ENCODE data around the gene LSMEM2.
A peak's percentile ranks its signal among the peaks of the same experiment; 100 is the strongest.
"Not testable (repeated sequence)": the region's sequence is repeated elsewhere in the genome, so short reads cannot be mapped to it uniquely, and the experiment has no call there.

LSMEM2 gene

DNA sequence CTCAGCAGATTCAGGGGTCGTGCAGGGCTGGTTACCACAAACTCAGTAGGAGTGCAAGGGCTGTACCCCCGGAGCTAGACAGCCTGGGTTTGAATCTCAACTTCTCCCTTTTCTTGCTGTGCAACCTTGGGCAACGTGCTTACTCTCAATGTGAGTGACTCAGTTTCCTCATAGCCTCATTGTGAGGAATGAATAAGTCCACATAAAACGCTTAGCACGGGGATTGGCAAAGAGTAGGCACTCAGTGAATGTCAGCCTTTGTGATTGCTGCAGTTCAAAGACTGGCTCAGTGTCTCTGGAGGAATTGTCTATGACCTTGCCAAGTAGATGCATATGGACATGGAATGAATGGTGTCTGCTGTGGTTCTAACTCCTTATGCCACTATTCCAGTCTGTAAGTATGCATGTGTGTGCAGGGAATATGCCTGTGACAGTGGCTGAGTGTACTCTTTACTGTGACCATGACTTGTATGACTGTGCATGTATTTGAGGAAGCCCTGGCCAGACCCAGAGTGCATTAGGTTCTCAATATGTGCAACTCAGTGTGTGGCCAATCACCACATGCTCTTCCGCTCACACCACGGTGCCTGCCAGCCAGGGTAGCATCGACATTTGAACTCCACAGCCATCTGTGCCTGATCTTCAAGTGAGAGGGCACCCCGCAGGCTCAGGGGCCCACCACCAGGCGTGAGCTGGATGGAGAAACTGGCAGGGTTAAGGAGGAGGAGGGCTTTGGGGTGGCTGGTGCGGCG is 21.2 kb downstream of the LSMEM2 start:
- peak in 1 of 5 experiments; percentile 57 for DNase-seq

GRCh38 chr3:50300681-50301254 is 21.9 kb downstream of the LSMEM2 start:
- no peak for DNase-seq

DNA sequence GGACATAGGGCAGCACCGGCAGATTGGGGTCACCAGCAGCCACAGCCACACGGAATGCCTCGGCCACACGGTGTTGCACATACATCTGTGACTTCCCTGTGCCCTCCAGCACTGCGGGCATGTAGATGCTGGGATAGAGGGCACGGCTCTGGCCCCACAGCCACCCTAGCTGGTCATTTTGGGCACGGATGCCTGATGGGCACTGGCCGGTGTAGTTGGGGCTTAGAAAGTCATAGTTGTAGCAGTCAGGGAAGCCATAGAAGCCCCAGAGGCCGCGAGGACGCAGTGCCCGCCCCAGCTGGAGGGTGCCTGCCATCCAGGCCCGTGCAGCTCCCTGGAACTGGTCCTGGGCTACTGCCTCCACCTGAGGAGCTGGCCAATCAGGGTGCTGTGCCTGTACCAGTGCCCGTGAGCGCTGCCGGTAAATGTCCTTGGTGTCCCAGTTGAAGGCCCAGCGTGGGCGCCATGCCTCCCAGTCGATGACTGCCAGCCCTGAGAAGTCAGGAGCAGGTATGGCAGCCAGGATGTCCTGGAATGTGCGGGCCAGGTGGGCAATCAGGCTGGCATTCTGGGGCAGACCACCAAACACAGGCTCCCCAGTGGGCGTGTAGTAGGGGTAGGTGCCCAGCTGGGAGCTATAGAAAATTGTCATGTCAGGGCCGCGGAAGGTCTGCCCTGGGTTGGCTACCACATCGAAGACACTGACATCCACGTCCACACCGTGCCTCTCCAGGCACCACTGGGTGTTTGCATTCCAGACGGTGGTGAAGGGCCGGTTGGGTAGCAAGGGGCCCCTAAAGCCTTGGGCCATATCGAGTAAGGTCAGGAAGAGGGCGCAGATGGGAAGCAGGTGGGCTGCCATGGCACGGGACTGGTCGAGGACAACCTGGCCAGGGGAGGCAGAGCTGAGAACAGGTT is 23.5 kb downstream of the LSMEM2 start:
- DNase-seq = no peak

- no peak for DNase-seq
Measured at GRCh38 chr3:50303013-50303815, 24.3 kb downstream of the LSMEM2 start, which contains the start of gene HYAL1. Gene HYAL1, minus strand, starts transcription at chr3:50303574. Its CDS starts 618 bp downstream, at chr3:50302956.

GRCh38 chr3:50304601-50305000 is 25.7 kb downstream of the LSMEM2 start:
- DNase-seq = no peak

DNA sequence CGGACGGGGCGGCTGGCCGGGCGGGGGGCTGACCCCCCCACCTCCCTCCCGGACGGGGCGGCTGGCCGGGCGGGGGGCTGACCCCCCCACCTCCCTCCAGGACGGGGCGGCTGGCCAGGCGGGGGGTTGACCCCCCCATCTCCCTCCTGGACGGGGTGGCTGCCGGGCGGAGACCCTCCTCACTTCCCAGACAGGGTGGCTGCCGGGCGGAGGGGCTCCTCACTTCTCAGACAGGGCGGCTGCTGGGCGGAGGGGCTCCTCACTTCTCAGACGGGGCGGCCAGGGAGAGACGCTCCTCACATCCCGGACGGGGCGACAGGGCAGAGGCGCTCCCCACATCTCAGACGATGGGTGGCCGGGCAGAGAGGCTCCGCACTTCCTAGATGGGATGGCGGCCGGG is 33.2 kb downstream of the LSMEM2 start:
- DNase-seq = not testable (repeated sequence)

DNA sequence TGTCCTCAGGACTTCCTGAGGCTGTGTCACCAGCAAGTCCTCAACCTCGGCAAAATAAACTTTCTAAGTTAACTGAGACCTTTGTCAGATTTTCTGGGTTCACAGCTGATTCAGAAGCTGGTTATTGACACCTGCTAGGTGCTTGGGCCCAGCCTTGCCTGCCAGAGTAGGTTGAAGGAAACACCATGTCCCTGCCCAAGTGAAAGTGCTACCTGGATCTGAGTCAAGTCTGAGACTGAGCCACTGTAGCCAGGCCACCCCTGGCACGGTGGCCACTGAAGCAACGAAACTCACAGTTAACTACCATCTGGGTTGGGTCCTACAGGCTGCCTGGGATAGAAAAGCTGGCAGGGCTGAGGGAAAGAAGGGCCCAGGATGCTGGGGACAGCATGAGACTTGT is 35.5 kb downstream of the LSMEM2 start:
- no peak for DNase-seq

DNA sequence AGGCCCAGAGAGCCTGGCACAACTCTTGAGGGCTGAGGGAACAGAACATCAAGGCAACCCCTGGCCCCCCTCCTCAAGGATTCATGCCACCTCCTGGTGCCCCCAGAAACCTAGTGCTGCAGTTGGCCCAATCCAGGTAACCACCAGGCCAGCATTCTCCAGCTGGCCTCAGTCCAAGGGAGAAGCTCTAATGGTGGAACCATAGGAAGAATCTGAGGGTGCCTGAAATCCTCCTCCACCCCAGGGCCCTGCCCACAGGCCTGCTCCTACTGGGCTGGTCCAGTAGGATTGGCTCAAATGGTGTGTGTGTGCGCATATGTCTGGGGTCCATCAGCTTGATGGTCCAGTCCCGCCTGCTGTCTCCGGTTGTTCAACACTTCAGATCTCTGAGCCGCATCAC is 35.9 kb downstream of the LSMEM2 start:
- no peak for DNase-seq

DNA sequence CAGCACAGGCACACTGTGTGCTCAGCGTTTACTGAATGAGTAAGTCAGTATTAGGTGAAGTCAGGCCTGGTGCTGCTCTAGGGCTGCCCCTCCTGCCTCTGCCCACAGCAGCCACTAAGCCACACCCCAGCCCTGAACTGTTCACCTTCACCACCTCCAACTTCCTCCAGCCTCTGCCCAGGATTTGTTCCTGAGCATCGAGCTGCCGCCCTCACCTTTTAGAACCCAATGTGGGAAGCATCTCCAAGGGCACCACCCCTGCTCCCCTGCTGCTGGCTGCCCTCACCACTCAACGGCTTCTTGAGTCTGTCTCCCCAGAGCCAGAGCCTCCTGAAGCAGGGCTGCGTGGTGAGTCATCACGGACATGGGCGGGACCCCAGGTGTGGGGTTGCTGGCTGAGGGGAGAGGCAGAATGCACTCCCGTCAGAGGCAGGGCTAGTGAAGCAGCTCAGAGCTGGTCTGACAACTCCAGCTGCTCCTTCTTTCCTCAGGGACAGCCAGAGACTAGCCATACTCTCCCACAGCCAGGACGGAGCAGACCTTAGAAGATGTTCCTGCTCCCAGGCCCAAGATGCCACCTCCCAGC is 37.9 kb downstream of the LSMEM2 start:
- peak in 4 of 5 experiments; percentile 47 to 83 (median 60) for DNase-seq

GRCh38 chr3:50317300-50317699 is 38.4 kb downstream of the LSMEM2 start:
- DNase-seq = no peak

GRCh38 chr3:50318163-50318562 is 39.3 kb downstream of the LSMEM2 start:
- DNase-seq = no peak

DNA sequence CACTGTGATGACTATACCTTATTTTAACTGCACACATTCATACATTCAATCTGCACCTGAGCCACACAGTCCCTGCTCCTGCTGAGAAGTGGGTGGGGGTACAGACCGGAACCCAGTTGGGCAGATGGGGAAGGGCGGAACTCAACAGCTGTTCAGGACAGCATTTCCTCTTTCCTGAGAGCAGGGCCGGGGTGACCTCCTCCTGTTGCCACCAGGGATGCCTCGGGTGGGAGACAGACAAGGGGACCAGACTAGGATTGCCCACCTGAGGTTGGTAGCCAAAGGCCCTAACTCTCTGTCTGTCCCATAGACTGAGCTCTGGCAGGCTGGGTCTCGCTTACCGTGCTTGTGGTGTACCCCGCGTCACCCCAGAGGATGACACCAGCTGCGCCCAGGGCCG is 39.7 kb downstream of the LSMEM2 start:
- no peak for DNase-seq

DNA sequence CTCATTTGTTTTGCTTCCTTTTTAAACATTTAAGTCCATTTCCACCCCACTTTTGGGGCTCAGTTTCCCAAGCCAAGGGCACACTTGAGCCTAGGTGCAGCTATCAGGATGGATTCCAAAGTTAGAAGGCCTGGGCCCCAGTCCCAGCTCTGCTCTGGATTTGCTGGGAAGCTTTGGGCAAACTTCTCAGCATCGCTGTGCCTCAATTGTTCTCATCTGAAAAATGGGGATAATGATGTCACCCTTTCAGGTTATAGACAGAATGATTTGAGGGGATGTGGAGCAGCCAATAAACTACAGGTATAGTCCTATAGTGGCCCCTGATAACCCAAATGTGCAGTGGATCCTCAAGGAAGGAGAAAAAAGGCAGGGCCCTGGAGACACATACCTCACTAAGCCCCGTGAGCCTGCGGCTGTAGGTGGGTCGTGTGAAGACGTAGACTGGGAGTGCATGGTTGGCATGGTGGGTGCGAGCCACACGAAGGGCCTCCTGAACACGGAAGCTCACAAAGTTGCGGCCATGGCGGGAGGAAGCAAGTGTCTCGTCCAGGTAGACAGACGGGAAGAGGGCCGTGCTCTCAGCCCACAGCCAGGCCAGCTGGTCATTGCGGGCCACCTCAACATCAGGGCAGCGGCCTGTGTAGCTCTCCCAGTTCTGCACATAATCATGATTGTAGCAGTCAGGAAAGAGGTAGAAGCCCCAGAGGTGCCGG is 40.5 kb downstream of the LSMEM2 start:
- no peak for DNase-seq

- DNase-seq = no peak
Measured at GRCh38 chr3:50319894-50320625, 41.2 kb downstream of the LSMEM2 start.

- peak in 3 of 5 experiments; percentile 41 to 78 (median 43) for DNase-seq
Measured at GRCh38 chr3:50320853-50321335, 42.0 kb downstream of the LSMEM2 start.

DNA sequence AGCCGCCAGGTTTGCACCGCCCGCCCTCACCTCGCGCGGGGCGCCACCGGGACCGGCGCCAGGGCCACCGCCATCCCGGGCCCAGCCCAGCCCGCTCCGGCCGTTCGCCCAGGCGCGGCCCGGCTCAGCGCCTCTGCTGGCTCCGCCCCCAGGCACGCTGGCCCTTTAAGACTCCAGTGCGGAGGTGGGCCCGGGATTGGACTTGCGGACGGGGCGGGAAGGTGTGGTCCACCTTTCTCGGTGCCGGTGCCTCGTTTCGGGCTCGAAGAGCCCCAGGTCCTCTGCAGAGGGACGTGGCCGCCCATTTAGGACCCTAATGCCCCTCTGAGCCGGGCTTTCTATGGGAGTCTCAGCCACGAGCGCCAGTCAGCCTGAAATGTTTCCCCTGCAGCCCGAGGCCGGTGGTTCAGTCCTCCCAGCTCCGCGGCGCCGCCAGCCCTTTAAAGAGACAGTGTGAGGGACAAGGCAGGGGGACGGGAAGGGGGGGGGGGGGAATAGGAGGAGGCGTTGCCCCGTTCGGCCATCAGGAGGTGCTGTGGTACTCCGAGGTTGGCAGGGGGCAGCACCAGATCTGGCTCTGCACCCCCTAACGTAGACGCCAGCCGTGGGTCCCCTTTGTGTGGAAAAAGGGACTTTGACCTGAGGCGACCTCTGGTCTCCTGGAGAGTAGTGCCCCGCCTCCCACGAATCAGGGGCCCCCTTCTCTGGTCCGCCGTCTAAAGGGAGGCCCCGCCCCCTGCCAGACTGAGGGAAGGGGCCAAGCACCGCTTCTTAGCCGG is 42.6 kb downstream of the LSMEM2 start:
- DNase-seq = peak; percentile 58 to 89 (median 71)

- no peak for DNase-seq
Measured at GRCh38 chr3:50322115-50322385, 43.2 kb downstream of the LSMEM2 start.

- DNase-seq = no peak
Measured at GRCh38 chr3:50322386-50323091, 43.7 kb downstream of the LSMEM2 start, which contains the start of gene HYAL2. Gene HYAL2, minus strand, starts transcription at chr3:50322745. Its CDS starts 2,256 bp downstream, at chr3:50320489.

- DNase-seq = no peak
Measured at GRCh38 chr3:50323092-50323600, 44.3 kb downstream of the LSMEM2 start.
